ENCODE data around the gene TMEM138. TPM values are rescaled to one million over a fixed set of nuclear protein-coding genes. Genes with fewer than 3 reads are reported as not detected.

The TMEM138 gene
- total RNA-seq, 2 donors from 2014 or later, result 49.7 to 63.5 TPM

GRCh38 chr11:61401173-61401572, 39.0 kb downstream of the TMEM138 start:
- Histone ChIP-seq H3K4me1 (ENCODE audit: control insufficient read depth in 1 of 2, low read depth in 2 of 2) (no peaks in the 10 kb centered on the region), H3K27me3 (replicated peaks; ENCODE audit: insufficient read depth) (no peaks in the 10 kb centered on the region), H3K9me3 (no peaks in the 10 kb centered on the region), H3K4me3 (no peak overlapping the region), H3K27ac (no peak overlapping the region), H3K36me3 (peaks cover 36% of the 10 kb centered on the region)
- no peak for TF ChIP-seq CTCF (IDR thresholded peaks at IDR 0.05)
- no peak for DNase-seq (ENCODE audit: low spot score)
- ATAC-seq (ENCODE audit: insufficient number of reproducible peaks, low FRiP score, low read depth), result no peak

GRCh38 chr11:61401573-61401972, 39.4 kb downstream of the TMEM138 start:
- DNase-seq (ENCODE audit: low spot score), result no peak
- H3K4me3 ChIP-seq, result no peak overlapping the region
- H3K27ac ChIP-seq, result no peak overlapping the region
- no peak for TF ChIP-seq CTCF (IDR thresholded peaks at IDR 0.05)
- no peaks in the 10 kb centered on the region for H3K4me1 ChIP-seq (ENCODE audit: control insufficient read depth in 1 of 2, low read depth in 2 of 2)
- no peaks in the 10 kb centered on the region for H3K27me3 ChIP-seq (replicated peaks; ENCODE audit: insufficient read depth)
- no peak for ATAC-seq (ENCODE audit: insufficient number of reproducible peaks, low FRiP score, low read depth)
- peaks cover 38% of the 10 kb centered on the region for H3K36me3 ChIP-seq
- no peaks in the 10 kb centered on the region for H3K9me3 ChIP-seq

- H3K9me3 ChIP-seq, result no peaks in the 10 kb centered on the region
- no peak for TF ChIP-seq CTCF (IDR thresholded peaks at IDR 0.05)
- H3K27me3 ChIP-seq (replicated peaks; ENCODE audit: insufficient read depth), result no peaks in the 10 kb centered on the region
- no peak overlapping the region for H3K27ac ChIP-seq
- DNase-seq (ENCODE audit: low spot score), result no peak
- peaks cover 54% of the 10 kb centered on the region for H3K36me3 ChIP-seq
- H3K4me1 ChIP-seq (ENCODE audit: control insufficient read depth in 1 of 2, low read depth in 2 of 2), result no peaks in the 10 kb centered on the region
- no peak overlapping the region for H3K4me3 ChIP-seq
- ATAC-seq (ENCODE audit: insufficient number of reproducible peaks, low FRiP score, low read depth), result no peak
These were observed 41.5 kb downstream of the TMEM138 start for GRCh38 chr11:61403658-61404057.

- H3K9me3 ChIP-seq, result no peaks in the 10 kb centered on the region
- no peak for TF ChIP-seq CTCF (IDR thresholded peaks at IDR 0.05)
- no peak overlapping the region for H3K4me3 ChIP-seq
- H3K36me3 ChIP-seq, result peaks cover 58% of the 10 kb centered on the region
- no peaks in the 10 kb centered on the region for H3K4me1 ChIP-seq (ENCODE audit: control insufficient read depth in 1 of 2, low read depth in 2 of 2)
- ATAC-seq (ENCODE audit: insufficient number of reproducible peaks, low FRiP score, low read depth) (no peak), DNase-seq (ENCODE audit: low spot score) (no peak)
- no peak overlapping the region for H3K27ac ChIP-seq
- no peaks in the 10 kb centered on the region for H3K27me3 ChIP-seq (replicated peaks; ENCODE audit: insufficient read depth)
These were observed 41.9 kb downstream of the TMEM138 start for GRCh38 chr11:61404103-61404502.

GRCh38 chr11:61404641-61405040, 42.5 kb downstream of the TMEM138 start:
- H3K4me3 ChIP-seq, result no peak overlapping the region
- no peak for TF ChIP-seq CTCF (IDR thresholded peaks at IDR 0.05)
- H3K36me3 ChIP-seq, result peaks cover 60% of the 10 kb centered on the region
- no peak for ATAC-seq (ENCODE audit: insufficient number of reproducible peaks, low FRiP score, low read depth)
- no peak for DNase-seq (ENCODE audit: low spot score)
- no peaks in the 10 kb centered on the region for H3K4me1 ChIP-seq (ENCODE audit: control insufficient read depth in 1 of 2, low read depth in 2 of 2)
- H3K27me3 ChIP-seq (replicated peaks; ENCODE audit: insufficient read depth), result no peaks in the 10 kb centered on the region
- H3K27ac ChIP-seq, result no peak overlapping the region
- no peaks in the 10 kb centered on the region for H3K9me3 ChIP-seq

All from thoracic aorta (tissue), 2 donors.